Loucy (cell line): ENCODE data around the gene CDH13.

Source experiments
- EZH2phosphoT487 ChIP-seq: fragments of 200-600 bp; IDR thresholded peaks from 2 replicates; pipeline ENCODE4 v1.6.1; 2018; ENCODE audit warnings: antibody characterized with exemption, mild to moderate bottlenecking, moderate library complexity, borderline replicate concordance
- TF ChIP-seq, protein P1 (sequence below): fragments of 200-600 bp; sonication (generic); conservative IDR thresholded peaks from 2 replicates; pipeline ENCODE4 v1.5.1; 2014; ENCODE audit warnings: mild to moderate bottlenecking, antibody characterized with exemption, low read length

DNA sequence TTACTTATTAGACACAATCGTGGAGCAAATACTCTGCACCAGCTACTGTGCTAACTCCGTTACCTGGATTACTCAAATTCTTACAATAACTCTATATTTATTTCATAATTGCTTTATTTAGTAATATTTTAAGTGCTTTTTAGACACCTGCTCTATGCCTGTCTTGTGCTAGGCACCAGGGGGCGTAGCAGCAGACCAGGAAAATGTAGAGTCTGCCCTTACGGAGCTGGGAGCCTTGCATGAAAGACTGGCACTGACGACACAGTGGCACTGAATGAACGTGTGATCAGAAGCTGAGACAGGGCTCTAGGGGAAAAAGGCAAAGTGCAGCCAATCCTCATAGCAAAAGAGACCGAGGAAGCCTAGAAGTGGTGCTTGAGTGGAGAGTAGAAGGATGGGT is 486.5 kb downstream of the CDH13 start:
- TF ChIP-seq, protein P1, sequence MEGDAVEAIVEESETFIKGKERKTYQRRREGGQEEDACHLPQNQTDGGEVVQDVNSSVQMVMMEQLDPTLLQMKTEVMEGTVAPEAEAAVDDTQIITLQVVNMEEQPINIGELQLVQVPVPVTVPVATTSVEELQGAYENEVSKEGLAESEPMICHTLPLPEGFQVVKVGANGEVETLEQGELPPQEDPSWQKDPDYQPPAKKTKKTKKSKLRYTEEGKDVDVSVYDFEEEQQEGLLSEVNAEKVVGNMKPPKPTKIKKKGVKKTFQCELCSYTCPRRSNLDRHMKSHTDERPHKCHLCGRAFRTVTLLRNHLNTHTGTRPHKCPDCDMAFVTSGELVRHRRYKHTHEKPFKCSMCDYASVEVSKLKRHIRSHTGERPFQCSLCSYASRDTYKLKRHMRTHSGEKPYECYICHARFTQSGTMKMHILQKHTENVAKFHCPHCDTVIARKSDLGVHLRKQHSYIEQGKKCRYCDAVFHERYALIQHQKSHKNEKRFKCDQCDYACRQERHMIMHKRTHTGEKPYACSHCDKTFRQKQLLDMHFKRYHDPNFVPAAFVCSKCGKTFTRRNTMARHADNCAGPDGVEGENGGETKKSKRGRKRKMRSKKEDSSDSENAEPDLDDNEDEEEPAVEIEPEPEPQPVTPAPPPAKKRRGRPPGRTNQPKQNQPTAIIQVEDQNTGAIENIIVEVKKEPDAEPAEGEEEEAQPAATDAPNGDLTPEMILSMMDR: peak; percentile 51
- TF ChIP-seq EZH2phosphoT487: no peak
